ENCODE measurements around the gene PNPLA1.

PNPLA1 gene

GRCh38 chr6:36246506-36247268, 23.2 kb upstream of the PNPLA1 start:
- no peak for DNase-seq (ENCODE audit: low read depth)

GRCh38 chr6:36247693-36248092, 22.2 kb upstream of the PNPLA1 start:
- no peak for DNase-seq (ENCODE audit: low read depth)

GRCh38 chr6:36248980-36249379, 20.9 kb upstream of the PNPLA1 start:
- DNase-seq (ENCODE audit: low read depth): no peak

GRCh38 chr6:36249536-36249935, 20.3 kb upstream of the PNPLA1 start:
- no peak for DNase-seq (ENCODE audit: low read depth)

GRCh38 chr6:36252005-36252404, 17.9 kb upstream of the PNPLA1 start:
- no peak for DNase-seq (ENCODE audit: low read depth)

GRCh38 chr6:36263390-36264000, 6.4 kb upstream of the PNPLA1 start:
- no peak for DNase-seq (ENCODE audit: low read depth)

- DNase-seq (ENCODE audit: low read depth): no peak
Measured at GRCh38 chr6:36265744-36266143, 4.1 kb upstream of the PNPLA1 start.

GRCh38 chr6:36266913-36267644, 2.8 kb upstream of the PNPLA1 start:
- no peak for DNase-seq (ENCODE audit: low read depth)

GRCh38 chr6:36267731-36268477, 2.0 kb upstream of the PNPLA1 start:
- no peak for DNase-seq (ENCODE audit: low read depth)

- no peak for DNase-seq (ENCODE audit: low read depth)
Measured at GRCh38 chr6:36268478-36269275, 1.2 kb upstream of the PNPLA1 start.

GRCh38 chr6:36272234-36272633, 2.4 kb downstream of the PNPLA1 start:
- no peak for DNase-seq (ENCODE audit: low read depth)

GRCh38 chr6:36273067-36273466, 3.2 kb downstream of the PNPLA1 start:
- no peak for DNase-seq (ENCODE audit: low read depth)

GRCh38 chr6:36273802-36274514, 4.1 kb downstream of the PNPLA1 start:
- no peak for DNase-seq (ENCODE audit: low read depth)

GRCh38 chr6:36276581-36277536, 7.0 kb downstream of the PNPLA1 start:
- DNase-seq (ENCODE audit: low read depth): no peak

GRCh38 chr6:36277946-36278470, 8.1 kb downstream of the PNPLA1 start:
- DNase-seq (ENCODE audit: low read depth): no peak

GRCh38 chr6:36280467-36280866, 10.6 kb downstream of the PNPLA1 start:
- no peak for DNase-seq (ENCODE audit: low read depth)

GRCh38 chr6:36280983-36281382, 11.1 kb downstream of the PNPLA1 start:
- no peak for DNase-seq (ENCODE audit: low read depth)

- no peak for DNase-seq (ENCODE audit: low read depth)
Measured at GRCh38 chr6:36283608-36284007, 13.7 kb downstream of the PNPLA1 start.

GRCh38 chr6:36284359-36284758, 14.5 kb downstream of the PNPLA1 start:
- DNase-seq (ENCODE audit: low read depth): no peak
